ENCODE measurements around the gene GNB1. TPM values are rescaled to one million over a fixed set of nuclear protein-coding genes. Genes with fewer than 3 reads are reported as not detected.
"Not testable (repeated sequence)": the region's sequence is repeated elsewhere in the genome, so short reads cannot be mapped to it uniquely, and the experiment has no call there.

GNB1 gene
- total RNA-seq, 1 donor from 2014 or later, result 61.7 TPM

- DNase-seq (ENCODE audit: low read depth), result no peak
Measured at GRCh38 chr1:1752190-1752589, 138.7 kb downstream of the GNB1 start.

DNA sequence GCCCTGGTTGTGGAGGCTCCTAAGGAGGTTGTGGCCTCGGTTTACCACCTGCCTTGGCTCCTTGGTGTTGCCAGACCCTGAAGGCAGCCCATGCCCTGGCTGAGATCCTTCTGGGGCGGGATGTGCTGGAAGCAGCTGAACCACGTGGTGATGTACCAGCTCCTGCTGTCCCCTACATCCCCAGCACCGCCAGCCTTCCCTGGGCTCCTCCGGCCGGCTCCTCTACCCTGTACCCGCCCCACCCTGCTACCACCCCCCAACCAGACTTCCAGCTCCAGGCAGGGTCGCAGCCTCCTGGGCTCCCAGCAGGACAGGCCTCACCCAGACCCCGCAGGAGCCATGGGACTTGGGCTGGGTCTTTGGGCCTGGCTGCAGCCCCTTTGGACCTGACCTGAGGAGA is 140.9 kb downstream of the GNB1 start:
- DNase-seq (ENCODE audit: low read depth), result not testable (repeated sequence)

DNA sequence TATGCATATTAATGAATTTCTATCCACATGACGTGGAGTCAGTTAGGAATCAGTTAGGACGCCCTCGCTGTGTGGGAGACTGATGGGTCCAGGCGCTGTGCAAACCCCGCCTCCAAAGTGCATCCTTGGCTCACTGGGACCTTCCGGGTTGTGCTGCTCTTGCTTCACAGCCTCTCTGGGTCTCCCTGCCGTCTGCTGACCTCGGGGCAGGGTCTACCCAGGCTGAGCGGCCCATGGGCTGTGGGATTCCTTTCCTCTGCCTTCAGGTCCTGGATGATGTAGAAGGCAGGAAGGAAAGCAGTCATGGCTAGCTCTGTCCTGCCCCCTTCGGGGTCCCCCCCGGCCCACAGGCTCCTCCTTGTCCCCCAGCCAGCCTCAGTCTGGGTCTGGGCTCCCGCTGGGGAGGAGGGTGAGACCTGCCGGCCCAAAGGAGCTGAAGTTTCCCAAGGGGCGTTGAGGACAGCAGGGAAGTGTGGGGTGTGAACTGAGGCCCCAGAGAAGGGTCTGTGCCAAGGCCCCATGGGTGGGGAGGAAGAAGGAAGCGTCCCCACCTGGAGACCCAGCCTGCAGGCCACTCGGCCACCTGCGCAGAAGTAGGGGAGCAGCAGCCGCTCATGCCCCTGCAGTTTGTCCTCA is 142.1 kb downstream of the GNB1 start:
- no peak for DNase-seq (ENCODE audit: low read depth)

DNA sequence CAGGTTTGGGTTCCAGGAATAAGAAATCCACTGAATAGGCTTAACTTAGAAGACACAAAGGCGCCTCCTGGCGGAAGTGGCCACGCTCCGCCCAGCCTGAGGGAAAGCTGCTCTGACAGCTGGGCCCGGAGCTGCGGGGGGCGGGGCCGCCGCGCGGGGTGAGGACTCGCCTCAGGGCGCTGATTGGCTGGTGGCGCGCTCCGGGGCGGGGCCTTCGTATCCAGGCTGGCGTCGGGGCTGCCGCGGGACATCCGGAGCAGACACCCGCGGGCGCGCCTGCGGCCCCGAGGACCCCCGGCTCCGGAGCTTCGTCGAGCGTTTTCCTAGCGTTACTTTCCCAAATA is 144.3 kb downstream of the GNB1 start:
- not testable (repeated sequence) for DNase-seq (ENCODE audit: low read depth)

DNA sequence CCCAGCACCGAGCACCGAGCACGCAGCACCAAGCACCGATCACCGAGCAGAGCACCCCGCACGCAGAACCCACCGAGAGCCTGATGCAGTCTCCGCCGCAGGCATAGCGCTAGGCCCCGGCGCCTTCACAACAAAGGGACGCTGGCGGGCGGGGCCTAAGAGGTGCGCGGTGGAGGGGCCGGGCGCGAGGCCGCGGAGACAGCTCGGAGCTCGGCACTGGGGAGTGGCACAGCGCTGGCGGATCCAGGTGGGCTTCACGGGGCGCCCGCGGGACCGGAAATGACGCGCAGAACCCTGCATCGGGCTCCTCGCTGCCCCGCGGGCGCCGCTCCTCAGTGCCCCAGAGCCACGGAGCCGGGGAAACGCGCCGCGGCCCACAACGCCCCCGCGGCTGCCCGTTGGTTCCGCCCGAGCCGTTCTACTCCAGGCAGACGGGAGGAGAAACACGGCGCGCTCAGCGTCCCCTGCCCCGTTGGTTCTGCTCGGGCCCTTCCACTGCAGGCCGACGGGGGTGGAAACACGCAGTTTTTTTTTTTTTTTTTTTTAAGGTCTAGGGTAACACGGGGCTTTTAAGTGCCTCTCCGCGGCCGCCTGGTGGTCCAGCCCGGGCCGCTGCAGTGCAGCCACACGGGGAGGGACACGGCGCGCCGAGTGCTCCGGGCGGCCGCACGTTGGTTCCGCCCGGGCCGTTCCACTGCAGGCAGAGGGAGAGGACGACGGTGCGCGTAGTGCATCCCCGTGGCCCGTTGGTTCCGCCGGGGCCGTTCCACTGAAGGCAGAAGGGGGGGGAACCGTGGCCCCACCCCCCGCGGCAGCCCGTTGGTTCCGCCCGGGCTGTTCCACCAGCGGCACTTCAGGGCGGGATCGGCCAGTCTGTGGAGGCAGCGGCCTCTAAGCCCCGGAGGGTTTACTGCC is 145.0 kb downstream of the GNB1 start:
- DNase-seq (ENCODE audit: low read depth), result peak; percentile 62

DNA sequence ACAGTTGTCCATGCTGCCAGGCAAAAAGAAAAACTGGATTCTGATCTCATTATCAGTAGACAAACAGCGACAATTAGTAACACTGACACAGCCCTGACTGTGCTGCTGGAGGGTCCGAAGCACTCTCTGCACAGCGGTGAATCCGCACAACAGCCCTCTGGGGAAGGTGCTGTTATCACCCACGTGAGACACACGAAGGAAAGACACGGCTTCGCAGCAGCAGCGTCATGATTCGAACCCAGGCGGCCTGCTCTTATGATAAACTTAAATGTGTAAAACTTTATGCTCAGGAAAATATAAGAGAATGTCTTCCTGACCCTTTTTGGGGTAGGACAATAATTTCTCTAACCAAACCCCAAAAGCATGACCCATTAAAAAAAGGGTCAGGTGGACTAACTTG is 148.4 kb downstream of the GNB1 start:
- DNase-seq (ENCODE audit: low read depth), result not testable (repeated sequence)

DNA sequence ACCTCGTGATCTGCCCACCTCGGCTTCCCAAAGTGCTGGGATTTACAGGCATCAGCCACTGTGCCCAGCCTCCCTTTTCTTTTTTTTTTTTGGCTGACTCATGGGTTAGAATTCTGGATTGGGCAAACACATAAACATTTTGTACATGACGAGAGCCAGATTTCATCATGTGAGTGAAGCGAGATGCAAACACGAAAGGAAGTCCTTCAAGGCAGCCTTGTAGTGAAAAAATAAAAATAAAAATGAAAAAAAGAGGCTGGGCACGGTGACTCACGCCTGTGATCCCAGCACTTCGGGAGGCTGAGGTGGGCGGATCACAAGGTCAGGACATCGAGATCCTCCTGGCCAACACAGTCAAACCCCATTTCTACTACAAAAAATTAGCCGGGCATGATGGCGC is 149.9 kb downstream of the GNB1 start:
- DNase-seq (ENCODE audit: low read depth), result peak; percentile 80

DNA sequence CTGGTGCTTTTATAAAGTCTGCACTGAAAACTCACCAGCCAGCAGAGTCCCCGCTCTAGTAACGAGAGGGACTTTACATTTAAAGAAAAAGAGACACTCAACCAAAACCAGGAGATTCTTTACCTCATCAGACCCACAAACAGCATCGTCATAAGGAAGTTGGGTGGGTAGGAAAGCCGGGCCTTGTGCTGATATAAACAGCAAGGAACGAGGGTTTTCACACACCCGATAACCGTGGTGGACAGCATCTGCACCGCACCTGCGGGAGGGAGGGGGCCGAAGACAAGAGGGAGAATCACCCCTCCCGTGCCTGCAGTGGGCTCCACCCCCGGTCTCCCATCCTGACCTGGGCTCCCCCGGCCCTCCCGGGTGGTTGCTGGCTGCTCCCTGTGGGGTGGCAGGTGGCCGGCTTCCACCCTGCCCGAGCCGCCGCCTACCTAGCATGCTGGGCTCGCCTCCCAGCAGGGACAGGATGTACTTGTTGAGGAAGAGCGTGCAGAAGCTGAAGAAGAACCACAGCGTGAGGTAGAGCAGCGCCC is 152.0 kb downstream of the GNB1 start:
- DNase-seq (ENCODE audit: low read depth), result not testable (repeated sequence)

- not testable (repeated sequence) for DNase-seq (ENCODE audit: low read depth)
Measured at GRCh38 chr1:1737675-1738590, 153.0 kb downstream of the GNB1 start.

Other genes starting within 250 kb of the GNB1 start
- 16.0 and 16.1 TPM in 2 replicates for gene CDK11B, start 232.1 kb downstream of the GNB1 start, total RNA-seq
- 25.6 and 26.6 TPM in 2 replicates for gene SLC35E2B, start 198.3 kb downstream of the GNB1 start, total RNA-seq
- 13.0 and 13.2 TPM in 2 replicates for gene CDK11A, start 166.7 kb downstream of the GNB1 start, total RNA-seq
- 36.6 and 39.6 TPM in 2 replicates for gene NADK, start 112.6 kb downstream of the GNB1 start, total RNA-seq
- 0.27 and 0.36 TPM in 2 replicates for gene CALML6, start 24.2 kb upstream of the GNB1 start, total RNA-seq
- 0.37 TPM in 1 of 2 replicates, not detected in the other for gene TMEM52, start 28.2 kb upstream of the GNB1 start, total RNA-seq
- not detected in 2 replicates for gene CFAP74, start 112.7 kb upstream of the GNB1 start, total RNA-seq
- not detected in 2 replicates for gene GABRD, start 128.3 kb upstream of the GNB1 start, total RNA-seq
- gene PRKCZ, start 159.3 kb upstream of the GNB1 start, total RNA-seq, result 0.27 TPM in 1 of 2 replicates, not detected in the other

Measured in myocyte (in vitro differentiated cells).